GM13976 (cell line): Measurements from ENCODE around the gene NUCB1.
A peak's percentile ranks its signal among the peaks of the same experiment; 100 is the strongest.
"Not testable (repeated sequence)": the region's sequence is repeated elsewhere in the genome, so short reads cannot be mapped to it uniquely, and the experiment has no call there.

Experiments used
- DNase-seq: peaks from one replicate; pipeline ENCODE4 v3.0.0; 2012; ENCODE audit warnings: low spot score
- in situ Hi-C: fragments of 300-500 bp; cut with MboI; formaldehyde crosslinking; loops from one replicate; pipeline ENCODE4 v1.12.0; 2022; ENCODE audit warnings: low sequenced_read_pairs, mixed read lengths, inconsistent platforms; ENCODE audit not compliant: unreplicated experiment
- TF ChIP-seq, protein P1 (sequence below): IDR thresholded peaks from 2 replicates; pipeline ENCODE4 v1.5.1; 2012; ENCODE audit warnings: borderline replicate concordance, mild to moderate bottlenecking; ENCODE audit not compliant: insufficient read depth; ENCODE audit errors: extremely low read depth, missing control alignments, control extremely low read depth

The NUCB1 gene

DNA sequence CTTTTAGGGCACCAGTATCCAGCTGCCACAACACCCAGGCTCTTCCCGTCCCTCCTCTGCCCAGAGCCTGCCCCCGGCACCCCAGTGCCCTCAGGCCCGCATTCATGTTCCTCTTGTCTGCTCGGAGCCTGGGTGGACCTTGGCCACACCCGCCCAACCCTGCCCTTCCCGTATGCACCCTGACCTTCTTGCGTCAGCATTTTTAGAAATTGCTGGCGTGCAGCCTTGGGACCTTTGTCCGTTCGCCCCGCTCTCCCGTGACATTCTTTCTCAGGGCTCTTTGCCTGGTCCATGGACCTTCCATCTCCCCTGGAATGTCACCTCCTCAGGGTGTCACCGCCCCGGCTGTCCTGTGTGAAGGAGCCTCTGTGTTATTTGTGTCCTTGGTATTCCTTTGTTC lies 7.6 kb downstream of the NUCB1 start:
- DNase-seq: no peak
- TF ChIP-seq, protein P1, sequence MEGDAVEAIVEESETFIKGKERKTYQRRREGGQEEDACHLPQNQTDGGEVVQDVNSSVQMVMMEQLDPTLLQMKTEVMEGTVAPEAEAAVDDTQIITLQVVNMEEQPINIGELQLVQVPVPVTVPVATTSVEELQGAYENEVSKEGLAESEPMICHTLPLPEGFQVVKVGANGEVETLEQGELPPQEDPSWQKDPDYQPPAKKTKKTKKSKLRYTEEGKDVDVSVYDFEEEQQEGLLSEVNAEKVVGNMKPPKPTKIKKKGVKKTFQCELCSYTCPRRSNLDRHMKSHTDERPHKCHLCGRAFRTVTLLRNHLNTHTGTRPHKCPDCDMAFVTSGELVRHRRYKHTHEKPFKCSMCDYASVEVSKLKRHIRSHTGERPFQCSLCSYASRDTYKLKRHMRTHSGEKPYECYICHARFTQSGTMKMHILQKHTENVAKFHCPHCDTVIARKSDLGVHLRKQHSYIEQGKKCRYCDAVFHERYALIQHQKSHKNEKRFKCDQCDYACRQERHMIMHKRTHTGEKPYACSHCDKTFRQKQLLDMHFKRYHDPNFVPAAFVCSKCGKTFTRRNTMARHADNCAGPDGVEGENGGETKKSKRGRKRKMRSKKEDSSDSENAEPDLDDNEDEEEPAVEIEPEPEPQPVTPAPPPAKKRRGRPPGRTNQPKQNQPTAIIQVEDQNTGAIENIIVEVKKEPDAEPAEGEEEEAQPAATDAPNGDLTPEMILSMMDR: no peak
- in situ Hi-C loops: no loop called here

DNA sequence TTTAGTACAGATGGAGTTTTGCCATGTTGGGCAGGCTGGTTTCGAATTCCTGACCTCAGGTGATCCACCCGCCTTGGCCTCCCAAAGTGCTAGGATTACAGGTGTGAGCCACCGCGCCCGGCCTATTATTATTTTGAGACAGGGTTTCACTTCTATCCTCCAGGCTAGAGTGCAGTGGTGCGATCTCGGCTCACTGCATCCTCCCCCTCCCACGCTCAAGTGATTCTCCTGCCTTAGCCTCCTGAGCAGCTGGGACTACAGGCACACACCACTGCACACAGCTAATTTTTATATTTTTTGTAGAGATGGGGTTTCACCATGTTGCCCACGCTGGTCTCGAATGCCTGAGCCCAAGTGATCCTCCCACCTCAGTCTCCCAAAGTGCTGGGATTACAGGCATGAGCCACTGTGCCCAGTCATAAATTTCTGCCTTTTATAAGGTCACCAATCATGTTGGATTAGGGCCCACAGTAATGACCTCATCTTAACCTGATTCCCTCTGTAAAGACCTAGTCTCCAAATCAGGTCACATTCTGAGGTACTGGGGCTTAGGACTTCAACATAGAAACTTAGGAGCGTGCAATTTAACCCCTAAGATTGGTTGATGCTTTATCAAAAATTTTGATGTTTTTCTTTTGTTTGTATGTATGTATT lies 9.4 kb downstream of the NUCB1 start:
- in situ Hi-C loops, DNase-seq: not testable (repeated sequence)

DNA sequence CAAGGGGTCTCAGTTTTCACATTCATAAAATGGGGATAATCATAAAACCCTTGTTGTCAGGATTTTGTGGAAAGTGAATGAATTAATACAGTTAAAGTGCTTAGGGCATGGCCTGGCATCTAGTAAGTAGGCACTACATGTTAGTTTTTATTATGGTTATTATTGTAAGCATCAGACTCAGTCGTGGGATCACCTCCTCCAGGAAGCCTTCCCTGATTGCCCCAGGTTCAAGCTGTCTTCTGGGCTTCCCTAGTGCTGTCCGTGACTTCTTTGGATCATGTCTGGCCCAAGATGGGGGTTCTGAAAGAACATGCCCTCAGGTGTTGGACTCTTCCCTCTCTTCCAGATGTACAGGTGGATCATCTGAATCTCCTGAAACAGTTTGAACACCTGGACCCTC lies 10.7 kb downstream of the NUCB1 start:
- no peak for DNase-seq
- in situ Hi-C loops: no loop called here
- TF ChIP-seq, protein P1: no peak

DNA sequence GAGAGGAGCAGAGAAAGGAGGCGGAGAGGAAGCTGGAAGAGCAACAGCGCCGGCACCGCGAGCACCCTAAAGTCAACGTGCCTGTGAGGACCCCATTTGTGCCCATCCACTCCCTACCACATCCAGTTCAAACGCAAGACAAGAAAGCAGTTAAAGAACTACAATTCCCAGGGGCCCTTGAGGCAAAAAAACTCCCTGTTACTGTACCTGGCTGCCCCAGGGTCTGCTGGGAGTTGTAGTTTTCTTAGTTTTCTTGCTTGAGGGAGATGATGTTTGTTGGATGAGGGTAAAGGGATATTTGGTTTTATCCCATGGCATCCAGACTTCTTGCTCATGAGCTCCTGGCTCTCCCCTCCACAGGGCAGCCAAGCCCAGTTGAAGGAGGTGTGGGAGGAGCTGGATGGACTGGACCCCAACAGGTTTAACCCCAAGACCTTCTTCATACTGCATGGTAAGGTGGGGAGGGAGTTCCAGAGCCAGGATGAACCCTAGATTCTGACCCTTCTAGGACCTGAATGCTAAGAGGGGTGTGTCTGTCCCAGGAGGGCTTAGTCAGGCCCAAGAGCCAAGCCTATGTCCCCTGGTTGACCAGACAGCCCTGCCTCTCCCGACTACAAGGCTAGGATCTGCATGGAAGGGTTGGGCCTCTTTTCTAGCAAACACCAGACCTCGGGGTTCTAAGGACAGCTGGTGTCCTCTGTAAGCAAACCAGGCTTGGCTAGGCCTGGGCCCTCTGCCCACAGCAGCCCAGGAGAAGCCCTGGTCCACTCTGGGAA lies 13.2 kb downstream of the NUCB1 start:
- in situ Hi-C loops: no loop called here
- DNase-seq: peak; percentile 56
- TF ChIP-seq, protein P1: no peak

DNA sequence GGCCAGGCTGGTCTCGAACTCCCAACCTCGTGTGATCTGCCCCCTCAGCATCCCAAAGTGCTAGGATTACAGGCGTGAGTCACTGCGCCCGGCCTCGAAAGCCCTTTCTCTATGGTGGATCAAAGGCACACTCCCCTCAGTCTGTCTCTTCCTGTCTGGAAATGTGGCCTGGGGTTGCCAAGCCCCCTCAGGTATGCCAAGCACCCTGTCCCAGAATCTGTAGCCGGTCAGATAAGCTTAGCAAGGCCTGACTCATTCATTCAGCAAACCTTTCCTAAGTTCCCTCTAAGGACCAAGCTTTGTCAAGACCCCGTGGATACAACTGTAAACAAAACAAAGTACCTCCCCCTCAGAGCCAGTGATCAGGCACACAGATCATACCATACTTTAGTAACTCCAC lies 14.1 kb downstream of the NUCB1 start:
- in situ Hi-C loops: no loop called here
- DNase-seq: no peak
- TF ChIP-seq, protein P1: no peak

DNA sequence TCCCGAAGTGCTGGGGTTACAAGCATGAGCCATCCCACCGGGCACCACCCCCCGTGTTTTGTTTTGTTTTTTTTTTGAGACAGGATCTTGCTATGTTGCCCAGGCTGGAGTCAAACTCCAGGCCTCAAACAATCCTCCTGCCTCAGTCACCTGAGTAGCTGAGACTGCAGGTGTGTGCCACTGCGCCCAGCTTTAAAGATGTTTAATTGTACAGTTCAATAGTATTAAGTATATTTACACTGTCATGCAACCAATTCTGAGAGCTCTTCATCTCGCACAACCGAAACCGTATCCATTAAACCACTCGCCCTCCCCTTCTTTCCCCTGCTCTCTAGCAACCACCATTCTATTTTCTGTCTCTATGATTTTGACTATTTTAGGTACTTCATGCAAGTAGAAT lies 15.6 kb downstream of the NUCB1 start:
- no peak for DNase-seq
- in situ Hi-C loops: no loop called here
- TF ChIP-seq, protein P1: no peak

DNA sequence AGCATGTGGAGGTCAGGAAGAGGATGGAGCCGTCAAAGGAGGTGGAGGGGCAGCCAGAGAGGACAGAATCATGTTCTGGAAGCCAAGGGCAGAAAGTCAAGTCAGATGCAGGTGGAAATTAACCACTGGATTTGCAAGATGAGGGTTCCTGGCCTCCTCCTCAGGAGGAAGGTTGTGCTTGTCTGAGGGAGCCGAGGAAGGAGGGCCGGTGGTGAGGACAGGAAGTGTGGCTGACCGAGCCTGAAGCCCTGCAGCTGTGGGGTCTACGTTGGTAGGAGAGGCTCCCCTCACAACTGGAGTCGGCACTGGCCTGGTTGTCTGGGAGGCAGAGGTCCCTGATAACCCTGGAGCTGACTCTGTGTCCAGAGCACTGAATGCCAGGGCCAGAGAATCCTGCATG lies 18.0 kb downstream of the NUCB1 start:
- no peak for DNase-seq
- TF ChIP-seq, protein P1: no peak
- in situ Hi-C loops: no loop called here
